Parathyroid adenoma (tissue), 2 donors: ENCODE data around the gene FKBP2.

Source experiments
- H2AFZ ChIP-seq: fragments of 300-600 bp; sonication (generic); one replicate; pipeline ENCODE4 v1.7.0; 2017; ENCODE audit warnings: antibody characterized with exemption, mild to moderate bottlenecking
- H3K27ac ChIP-seq: fragments of 300-600 bp; sonication (generic); one replicate; pipeline ENCODE4 v1.7.0; 2017
- H3K27me3 ChIP-seq: fragments of 300-600 bp; sonication (generic); one replicate; pipeline ENCODE4 v1.7.0; 2017; ENCODE audit warnings: low read length; ENCODE audit not compliant: control insufficient read depth, insufficient read depth
- H3K36me3 ChIP-seq: fragments of 300-600 bp; sonication (generic); one replicate; pipeline ENCODE4 v1.7.0; 2017; ENCODE audit warnings: low read length; ENCODE audit not compliant: control insufficient read depth, insufficient read depth
- H3K4me1 ChIP-seq: fragments of 300-600 bp; sonication (generic); one replicate; pipeline ENCODE4 v1.7.0; 2017; ENCODE audit warnings: control low read depth
- H3K4me2 ChIP-seq: fragments of 300-600 bp; sonication (generic); one replicate; pipeline ENCODE4 v1.7.0; 2017; ENCODE audit warnings: low read length
- H3K4me3 ChIP-seq: fragments of 300-600 bp; sonication (generic); one replicate; pipeline ENCODE4 v1.7.0; 2017; ENCODE audit warnings: low read depth, low read length
- H3K79me2 ChIP-seq: fragments of 300-600 bp; sonication (generic); one replicate; pipeline ENCODE4 v1.7.0; 2017; ENCODE audit warnings: control low read depth
- H3K9ac ChIP-seq: fragments of 300-600 bp; sonication (generic); one replicate; pipeline ENCODE4 v1.7.0; 2017; ENCODE audit warnings: mild to moderate bottlenecking
- H3K9me3 ChIP-seq: fragments of 300-600 bp; sonication (generic); one replicate; pipeline ENCODE4 v1.7.0; 2017; ENCODE audit warnings: low read length; ENCODE audit not compliant: control insufficient read depth
- CTCF ChIP-seq: fragments of 300-600 bp; sonication (generic); IDR thresholded peaks from one replicate; pipeline ENCODE4 v1.7.0; 2017; ENCODE audit warnings: antibody characterized with exemption, mild to moderate bottlenecking
- donor health status: primary hyperparathyroidism.

The FKBP2 gene

GRCh38 chr11:64222651-64223000, 18.3 kb upstream of the FKBP2 start:
- H2AFZ ChIP-seq, result no peak overlapping the region
- no peaks in the 10 kb centered on the region for H3K27me3 ChIP-seq
- H3K4me2 ChIP-seq, result no peak overlapping the region
- no peaks in the 10 kb centered on the region for H3K79me2 ChIP-seq
- H3K4me1 ChIP-seq, result peaks cover 7% of the 10 kb centered on the region
- no peak overlapping the region for H3K9ac ChIP-seq
- H3K4me3 ChIP-seq, result no peak overlapping the region
- TF ChIP-seq CTCF, result no peak
- H3K9me3 ChIP-seq, result no peaks in the 10 kb centered on the region
- H3K36me3 ChIP-seq, result no peaks in the 10 kb centered on the region
- H3K27ac ChIP-seq, result no peak overlapping the region

- H3K27ac ChIP-seq, result no peak overlapping the region
- H2AFZ ChIP-seq, result no peak overlapping the region
These were observed 17.8 kb upstream of the FKBP2 start for GRCh38 chr11:64223001-64223651.

DNA sequence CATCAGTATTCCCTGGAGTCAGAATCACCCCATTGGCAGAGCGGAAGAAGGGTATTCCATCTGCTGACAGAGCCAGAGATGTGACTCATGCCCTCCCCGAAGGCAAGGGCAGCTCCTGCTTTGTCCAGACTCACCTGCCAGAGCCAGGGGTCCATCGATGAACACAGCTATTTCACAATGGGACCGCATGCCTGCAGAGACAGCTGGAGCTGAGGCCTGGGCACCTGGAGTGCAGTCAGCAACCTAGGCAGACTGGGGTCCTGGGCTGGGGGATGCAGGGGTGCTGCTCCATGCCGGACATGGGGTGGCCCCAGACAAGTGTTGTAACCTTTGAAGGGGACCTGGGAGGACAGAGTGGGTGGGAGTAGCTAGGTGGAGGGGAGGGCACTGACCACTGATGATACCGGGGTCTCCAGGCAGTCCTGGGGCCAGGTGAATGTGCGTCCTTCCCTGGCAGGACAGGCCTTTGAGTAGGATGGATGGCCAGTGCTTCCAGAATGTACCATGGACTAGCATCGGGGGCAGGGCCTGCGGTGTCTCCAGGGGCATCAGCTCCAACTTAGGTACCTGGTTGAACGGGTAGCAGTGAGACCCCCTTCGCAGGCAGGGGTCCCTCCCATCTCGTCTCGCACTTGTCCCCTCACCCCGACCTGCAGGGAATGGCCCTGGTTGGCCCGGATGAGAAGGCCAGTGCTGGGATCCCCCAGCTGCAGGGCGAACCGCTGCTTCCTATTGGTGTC, 16.6 kb upstream of the FKBP2 start:
- H3K9me3 ChIP-seq, result no peaks in the 10 kb centered on the region
- H3K27ac ChIP-seq, result no peak overlapping the region
- H3K27me3 ChIP-seq, result no peaks in the 10 kb centered on the region
- H3K36me3 ChIP-seq, result no peaks in the 10 kb centered on the region
- H2AFZ ChIP-seq, result no peak overlapping the region
- no peaks in the 10 kb centered on the region for H3K79me2 ChIP-seq
- TF ChIP-seq CTCF, result no peak
- no peak overlapping the region for H3K4me2 ChIP-seq
- peaks cover 7% of the 10 kb centered on the region for H3K4me1 ChIP-seq
- no peak overlapping the region for H3K9ac ChIP-seq
- no peak overlapping the region for H3K4me3 ChIP-seq

More at GRCh38 chr11:64223001-64223651, 17.8 kb upstream of the FKBP2 start:
- Histone ChIP-seq H3K27me3 (no peaks in the 10 kb centered on the region), H3K4me3 (no peak overlapping the region), H3K36me3 (no peaks in the 10 kb centered on the region), H3K79me2 (no peaks in the 10 kb centered on the region), H3K4me2 (no peak overlapping the region), H3K4me1 (peaks cover 7% of the 10 kb centered on the region), H3K9me3 (no peaks in the 10 kb centered on the region), H3K9ac (no peak overlapping the region)
- TF ChIP-seq CTCF, result no peak

GRCh38 chr11:64224891-64225607, 15.8 kb upstream of the FKBP2 start:
- H3K79me2 ChIP-seq, result no peaks in the 10 kb centered on the region
- H3K36me3 ChIP-seq, result no peaks in the 10 kb centered on the region
- peak overlapping the region; percentile 84 for H2AFZ ChIP-seq
- no peak overlapping the region for H3K9ac ChIP-seq
- no peaks in the 10 kb centered on the region for H3K9me3 ChIP-seq
- no peak overlapping the region for H3K27ac ChIP-seq
- H3K4me3 ChIP-seq, result peak overlapping the region; percentile 85
- H3K4me2 ChIP-seq, result peak overlapping the region; percentile 94
- H3K27me3 ChIP-seq, result no peaks in the 10 kb centered on the region
- no peak for TF ChIP-seq CTCF
- H3K4me1 ChIP-seq, result peaks cover 7% of the 10 kb centered on the region
